Neural crest cell (in vitro differentiated cells): ENCODE data around the gene TLE3. TPM values are rescaled to one million over a fixed set of nuclear protein-coding genes. Genes with fewer than 3 reads are reported as not detected.

Experiments
- DNase-seq: peaks from one replicate; pipeline ENCODE4 v3.0.0; 2021; ENCODE audit warnings: low read depth, mixed read lengths, low spot score
- H3K27ac Mint-ChIP-seq: one replicate; pipeline ENCODE4 v1.8.0; 2021; ENCODE audit warnings: mild to moderate bottlenecking, mixed read lengths; ENCODE audit not compliant: unreplicated experiment
- H3K27me3 Mint-ChIP-seq: 2 replicates; pipeline ENCODE4 v1.8.0; 2021; ENCODE audit warnings: low read depth, mild to moderate bottlenecking, mixed read lengths
- H3K36me3 Mint-ChIP-seq: 2 replicates; pipeline ENCODE4 v1.8.0; 2021; ENCODE audit warnings: low read depth, mild to moderate bottlenecking, mixed read lengths
- H3K4me1 Mint-ChIP-seq: 2 replicates; pipeline ENCODE4 v1.8.0; 2021; ENCODE audit warnings: mixed read lengths
- H3K4me3 Mint-ChIP-seq: one replicate; pipeline ENCODE4 v1.8.0; 2021; ENCODE audit warnings: mild to moderate bottlenecking, mixed read lengths
- H3K9me3 Mint-ChIP-seq: 2 replicates; pipeline ENCODE4 v1.8.0; 2021; ENCODE audit warnings: mixed read lengths
- CTCF ChIP-seq: fragments of 200-600 bp; sonication (generic); conservative IDR thresholded peaks from 2 replicates; pipeline ENCODE4 v1.5.0; 2021; ENCODE audit warnings: antibody characterized with exemption, mild to moderate bottlenecking
- total RNA-seq: library from RNA; stranded (reverse); gene quantifications from 2 replicates; pipeline ENCODE4 v1.2.1, GENCODE V29; 2021

TLE3 gene
- total RNA-seq, 1 donor from 2014 or later, result 89.9 TPM

DNA sequence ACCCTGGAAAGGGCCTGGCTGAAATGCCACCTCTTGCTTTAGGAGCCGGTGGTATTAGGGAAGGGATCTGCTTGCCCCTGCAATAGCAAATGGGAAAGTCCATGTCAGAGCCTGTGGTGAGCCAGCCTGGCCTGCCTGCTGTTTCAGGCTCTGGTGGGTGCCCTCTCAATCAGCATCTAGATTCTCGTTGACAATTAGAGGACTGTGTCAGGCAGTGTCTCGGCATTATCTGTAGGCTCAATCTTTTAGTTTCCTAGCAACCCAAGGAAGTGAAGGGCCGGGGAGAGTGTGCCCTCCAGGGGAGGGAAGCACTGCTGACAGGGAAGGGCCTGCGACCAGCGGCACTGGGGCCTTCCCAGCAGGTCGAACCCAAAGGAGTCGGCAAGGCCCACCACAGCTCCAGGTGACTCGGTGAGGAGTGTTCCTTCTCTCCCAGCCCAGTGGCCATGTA, 42.1 kb downstream of the TLE3 start:
- H3K4me1 Mint-ChIP-seq, result peaks cover 5% of the 10 kb centered on the region
- no peak for TF ChIP-seq CTCF
- H3K36me3 Mint-ChIP-seq, result peaks cover 25% of the 10 kb centered on the region
- no peaks in the 10 kb centered on the region for H3K9me3 Mint-ChIP-seq
- no peak overlapping the region for H3K27ac Mint-ChIP-seq
- no peak overlapping the region for H3K4me3 Mint-ChIP-seq
- no peak for DNase-seq
- no peaks in the 10 kb centered on the region for H3K27me3 Mint-ChIP-seq

DNA sequence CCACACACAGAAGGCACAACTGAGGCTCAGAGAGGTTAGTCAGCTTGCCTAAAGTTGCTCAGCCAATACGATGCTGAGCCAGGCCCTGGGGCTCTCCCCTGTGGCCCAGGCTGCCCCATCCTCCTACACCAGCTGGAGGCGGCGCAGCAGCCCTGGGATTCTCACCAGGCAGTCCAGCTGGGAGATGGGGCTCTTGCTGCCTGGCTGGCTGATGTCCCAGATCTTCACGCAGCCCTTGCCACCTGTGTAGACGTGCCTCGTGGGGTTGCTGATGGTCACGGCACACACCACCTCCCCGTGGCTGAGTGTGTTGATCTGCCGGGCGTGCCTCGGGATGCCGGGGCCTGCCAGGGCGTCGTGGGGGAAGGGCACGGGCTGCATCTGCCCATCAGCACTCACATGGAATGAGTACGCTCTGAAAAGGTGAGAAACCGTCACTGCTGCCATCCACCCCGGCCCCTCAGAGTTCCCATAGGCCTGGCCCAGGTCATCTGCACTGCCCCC, 42.8 kb downstream of the TLE3 start:
- Mint-ChIP-seq H3K4me1 (peaks cover 12% of the 10 kb centered on the region), H3K9me3 (no peaks in the 10 kb centered on the region), H3K27me3 (no peaks in the 10 kb centered on the region), H3K27ac (no peak overlapping the region), H3K36me3 (peaks cover 29% of the 10 kb centered on the region), H3K4me3 (no peak overlapping the region)
- no peak for TF ChIP-seq CTCF
- DNase-seq, result no peak

- no peaks in the 10 kb centered on the region for H3K9me3 Mint-ChIP-seq
- no peak for TF ChIP-seq CTCF
- H3K4me1 Mint-ChIP-seq, result peaks cover 18% of the 10 kb centered on the region
- H3K27ac Mint-ChIP-seq, result no peak overlapping the region
- no peak overlapping the region for H3K4me3 Mint-ChIP-seq
- no peak for DNase-seq
- no peaks in the 10 kb centered on the region for H3K27me3 Mint-ChIP-seq
- H3K36me3 Mint-ChIP-seq, result peaks cover 23% of the 10 kb centered on the region
Measured at GRCh38 chr15:70054366-70054765, 43.4 kb downstream of the TLE3 start.

- Mint-ChIP-seq H3K9me3 (no peaks in the 10 kb centered on the region), H3K27ac (no peak overlapping the region), H3K27me3 (no peaks in the 10 kb centered on the region), H3K4me1 (peaks cover 24% of the 10 kb centered on the region), H3K36me3 (peaks cover 18% of the 10 kb centered on the region), H3K4me3 (no peak overlapping the region)
- no peak for TF ChIP-seq CTCF
- DNase-seq, result no peak
Measured at GRCh38 chr15:70053716-70054229, 43.9 kb downstream of the TLE3 start.

GRCh38 chr15:70053001-70053715, 44.6 kb downstream of the TLE3 start:
- Mint-ChIP-seq H3K4me3 (no peak overlapping the region), H3K27ac (no peak overlapping the region), H3K36me3 (peaks cover 16% of the 10 kb centered on the region), H3K27me3 (no peaks in the 10 kb centered on the region), H3K9me3 (no peaks in the 10 kb centered on the region), H3K4me1 (peaks cover 25% of the 10 kb centered on the region)
- TF ChIP-seq CTCF, result no peak
- DNase-seq, result no peak
